Heart left ventricle (tissue), 16 donors: ENCODE results near the gene MYOD1. TPM values are rescaled to one million over a fixed set of nuclear protein-coding genes. Genes with fewer than 3 reads are reported as not detected.

Experiments
- ATAC-seq, 4 donors: fragments of 200-7000 bp; cut with Tn5 transposase; one replicate each; pipeline ENCODE4 v1.9.1; 2020 to 2022; ENCODE audit warnings: moderate library complexity in 4 of 4, mild to moderate bottlenecking in 3 of 4, moderate number of reproducible peaks in 1 of 4
- DNase-seq, 5 donors: peaks; one replicate each; pipeline ENCODE4 v3.0.0-alpha.2; 2020
- H3K27ac ChIP-seq, 12 donors: fragments of 200-600 bp; sonication (generic) in 4 of 12; one replicate each; pipeline versions ENCODE4 v1.5.0 to v1.8.0; 2016 to 2022; ENCODE audit warnings: mild to moderate bottlenecking in 2 of 12
- H3K27me3 ChIP-seq, 9 donors: fragments of 200-600 bp; sonication (generic) in 2 of 9; one replicate each; pipeline versions ENCODE4 v1.5.1 to v1.8.0; 2016 to 2022; ENCODE audit warnings: mild to moderate bottlenecking in 3 of 9
- H3K36me3 ChIP-seq, 9 donors: fragments of 200-600 bp; sonication (generic) in 2 of 9; one replicate each; pipeline versions ENCODE4 v1.5.0 to v1.8.0; 2018 to 2022; ENCODE audit warnings: mild to moderate bottlenecking in 2 of 9
- H3K4me1 ChIP-seq, 12 donors: fragments of 200-600 bp; sonication (generic) in 4 of 12; one replicate each; pipeline versions ENCODE4 v1.5.0 to v1.8.0; 2016 to 2022; ENCODE audit warnings: mild to moderate bottlenecking in 3 of 12
- H3K4me3 ChIP-seq, 12 donors: fragments of 200-600 bp; sonication (generic) in 4 of 12; one replicate each; pipeline versions ENCODE4 v1.5.0 to v1.8.0; 2017 to 2022; ENCODE audit warnings: mild to moderate bottlenecking in 9 of 12, moderate library complexity in 4 of 12
- H3K9me3 ChIP-seq, 12 donors: fragments of 200-600 bp; sonication (generic) in 4 of 12; one replicate each; pipeline versions ENCODE4 v1.5.0 to v1.8.0; 2016 to 2022; ENCODE audit warnings: mild to moderate bottlenecking in 1 of 12
- POLR2A ChIP-seq, 2 donors: fragments of 450-650 bp; IDR thresholded peaks; one replicate each; pipeline ENCODE4 v1.6.1; 2017; ENCODE audit warnings: antibody characterized with exemption in 2 of 2, mild to moderate bottlenecking in 2 of 2, moderate library complexity in 2 of 2
- WGBS, 4 donors: extraction: QIAGEN DNeasy Blood & Tissue Kit in 2 of 4; methylation state at CpG; one replicate each; pipeline versions ENCODE4 v1.1.5 to v1.1.7; 2013 to 2018; 5-methylcytosine and 5-hydroxymethylcytosine counted together
- intact Hi-C, 10 donors: fragments of 100-400 bp; cut with DNase I; formaldehyde crosslinking; loops; one replicate each; pipeline versions ENCODE4 v1.11.1 to v1.14.2; 2022
- polyA plus RNA-seq, 2 donors: library from polyadenylated mRNA; stranded (reverse); fragments of 200-250 nt; gene quantifications; one replicate each; pipeline ENCODE4 v1.2.3, GENCODE V29; 2013
- total RNA-seq, 9 donors: library from RNA; depleted of rRNA in 2 of 9; stranded (reverse); fragments of >200 nt in 2 of 9; fragmentation: NEBNext Ultra II Directional in 3 of 9; extraction: Animal tissue kit (Norgen Biotek cat#: 25700) in 3 of 9; gene quantifications; one replicate each; pipeline versions ENCODE4 v1.1.0 to v1.2.4, GENCODE V29; 2016 to 2023
- TF ChIP-seq, protein P1 (sequence below), 12 donors: fragments of 200-600 bp; sonication (generic) in 4 of 12; IDR thresholded peaks; one replicate each; pipeline versions ENCODE4 v1.5.0 to v1.8.0; 2018 to 2022; ENCODE audit warnings: antibody characterized with exemption in 12 of 12, mild to moderate bottlenecking in 5 of 12
- donor health status: ischemic (EF 13 %, LVEDD 7.1; RV severe dilation, severe dysfunction).
- donor health status: healthy with polysubstance abuse.
- donor health status: DM: no; HTN: yes; CAD: no.
- donor health status: DM: no; HTN: no; CAD: no.
- donor health status: ischemic (EF 25% LVEDD 6.9; RV normal size, moderate dysfunction).
- donor health status: ischemic (EF 25% LVEDD 5.7; RV mildly dilated, moderate dysfunction).
- donor health status: healthy.
- donor health status: DM: yes; HTN: yes; CAD: no.
- donor health status: ischemic (EF 35%, LVEDD 5.7; RV mildly dilated, moderate dysfunction).
- donor health status: nonischemic (EF 11% LVEDD 7.7; RV severe dilation, severe dysfunction).
- donor health status: DM: yes; HTN: yes; CAD: no.
- donor health status: PGD.
- donor health status: ischemic (EF 29% LVEDD 5.4; RV normal size, mild dysfunction).
- donor health status: nonischemic (EF 23%, LVEDD 6.1; RV moderate dilation, normal function).

MYOD1 gene
- total and polyA plus RNA-seq, 11 donors = not detected

DNA sequence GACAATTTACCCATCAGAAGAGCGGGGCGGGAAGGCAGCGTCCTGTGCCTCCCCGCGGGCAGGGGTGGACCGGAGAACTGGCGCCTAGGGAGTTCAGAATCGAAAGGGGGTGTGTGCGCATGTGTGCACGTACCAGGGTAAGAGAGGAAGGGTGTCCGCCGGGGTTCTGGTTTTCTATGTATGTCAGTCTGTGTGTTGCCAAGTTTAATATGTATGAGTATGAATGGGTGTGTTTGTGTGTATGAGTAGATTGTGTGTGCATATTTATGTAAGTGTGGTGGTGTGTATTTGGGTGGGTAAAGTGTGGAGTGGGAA lies 17.2 kb downstream of the MYOD1 start:
- 21 to 31% (median 24%) methylated on average over 12 of the region's 12 CpGs for WGBS, 4 donors
- H3K27me3 ChIP-seq = peaks cover 29 to 76% (median 51%) of the 10 kb centered on the region in 9 donors
- no peaks in the 10 kb centered on the region for H3K9me3 ChIP-seq
- intact Hi-C loops = loop anchor here in 2 of 10 donors (10.0 kb wide), 1 partner anchor 108 kb away; no protein-coding TSS in a partner anchor
- DNase-seq (no peak), ATAC-seq (no peak)
- no peaks in the 10 kb centered on the region for H3K36me3 ChIP-seq
- H3K4me3 ChIP-seq = no peak overlapping the region
- TF ChIP-seq, protein P1, sequence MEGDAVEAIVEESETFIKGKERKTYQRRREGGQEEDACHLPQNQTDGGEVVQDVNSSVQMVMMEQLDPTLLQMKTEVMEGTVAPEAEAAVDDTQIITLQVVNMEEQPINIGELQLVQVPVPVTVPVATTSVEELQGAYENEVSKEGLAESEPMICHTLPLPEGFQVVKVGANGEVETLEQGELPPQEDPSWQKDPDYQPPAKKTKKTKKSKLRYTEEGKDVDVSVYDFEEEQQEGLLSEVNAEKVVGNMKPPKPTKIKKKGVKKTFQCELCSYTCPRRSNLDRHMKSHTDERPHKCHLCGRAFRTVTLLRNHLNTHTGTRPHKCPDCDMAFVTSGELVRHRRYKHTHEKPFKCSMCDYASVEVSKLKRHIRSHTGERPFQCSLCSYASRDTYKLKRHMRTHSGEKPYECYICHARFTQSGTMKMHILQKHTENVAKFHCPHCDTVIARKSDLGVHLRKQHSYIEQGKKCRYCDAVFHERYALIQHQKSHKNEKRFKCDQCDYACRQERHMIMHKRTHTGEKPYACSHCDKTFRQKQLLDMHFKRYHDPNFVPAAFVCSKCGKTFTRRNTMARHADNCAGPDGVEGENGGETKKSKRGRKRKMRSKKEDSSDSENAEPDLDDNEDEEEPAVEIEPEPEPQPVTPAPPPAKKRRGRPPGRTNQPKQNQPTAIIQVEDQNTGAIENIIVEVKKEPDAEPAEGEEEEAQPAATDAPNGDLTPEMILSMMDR (IDR thresholded peaks at IDR 0.05) = no peak
- TF ChIP-seq POLR2A (IDR thresholded peaks at IDR 0.05) = no peak
- H3K27ac ChIP-seq = no peak overlapping the region
- H3K4me1 ChIP-seq = peaks cover 2 to 22% (median 7%) of the 10 kb centered on the region in 12 donors

DNA sequence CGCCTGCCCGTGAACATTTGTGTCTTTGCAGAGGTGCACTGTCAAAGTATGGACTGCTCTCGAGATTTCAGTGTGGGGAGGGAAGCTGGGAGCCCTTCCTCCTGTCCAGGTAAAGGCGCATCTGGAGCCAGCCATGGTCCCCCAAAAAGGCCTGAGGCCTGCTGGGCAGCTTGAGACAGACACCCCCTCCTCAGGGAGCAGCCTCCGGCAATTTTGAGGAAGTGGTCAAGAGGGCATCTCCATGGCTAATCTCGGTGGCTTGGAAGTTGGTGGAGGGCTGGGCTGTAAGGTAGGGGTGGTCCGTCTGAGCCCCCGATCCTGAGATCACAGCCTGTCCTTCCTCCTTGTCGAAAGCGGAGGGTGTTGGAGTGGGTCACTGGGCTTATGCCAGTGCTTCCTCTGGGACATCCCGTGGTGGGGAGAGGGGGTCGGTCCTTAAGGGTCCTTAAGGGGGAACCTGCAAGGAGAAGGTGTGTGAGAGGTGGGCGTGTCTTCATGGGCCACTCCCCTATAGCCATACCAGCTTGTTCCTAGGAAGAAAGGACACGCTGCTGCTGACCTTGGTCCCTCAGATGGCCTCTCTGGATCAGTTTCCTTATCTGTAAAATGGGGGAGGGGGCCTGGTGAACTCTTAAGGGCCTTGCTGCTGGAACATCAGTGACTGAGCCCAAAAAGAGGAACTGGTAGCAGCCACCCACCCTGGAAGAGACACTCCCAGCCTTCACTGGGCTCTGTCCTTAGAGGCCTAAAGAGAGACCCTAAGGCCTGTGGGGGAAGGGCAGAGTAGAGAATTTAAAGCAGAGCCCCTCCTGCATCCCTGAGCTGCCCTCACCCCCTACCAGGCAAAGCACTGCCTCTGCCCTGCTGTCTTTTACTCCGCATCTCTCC lies 17.8 kb downstream of the MYOD1 start:
- H3K4me1 ChIP-seq = peaks cover 2 to 22% (median 7%) of the 10 kb centered on the region in 12 donors
- H3K36me3 ChIP-seq = no peaks in the 10 kb centered on the region
- H3K9me3 ChIP-seq = no peaks in the 10 kb centered on the region
- WGBS, 4 donors = 46 to 62% (median 57%) methylated on average over 13 to 15 of the region's 15 CpGs
- no peak overlapping the region for H3K27ac ChIP-seq
- H3K4me3 ChIP-seq = no peak overlapping the region
- ATAC-seq (no peak), DNase-seq (peak in 1 of 5 donors; percentile 11)
- H3K27me3 ChIP-seq = peaks cover 29 to 70% (median 51%) of the 10 kb centered on the region in 9 donors
- intact Hi-C loops = loop anchor here in 2 of 10 donors (10.0 kb wide), 1 partner anchor 108 kb away; no protein-coding TSS in a partner anchor
- TF ChIP-seq, protein P1 (IDR thresholded peaks at IDR 0.05) = no peak
- no peak for TF ChIP-seq POLR2A (IDR thresholded peaks at IDR 0.05)

DNA sequence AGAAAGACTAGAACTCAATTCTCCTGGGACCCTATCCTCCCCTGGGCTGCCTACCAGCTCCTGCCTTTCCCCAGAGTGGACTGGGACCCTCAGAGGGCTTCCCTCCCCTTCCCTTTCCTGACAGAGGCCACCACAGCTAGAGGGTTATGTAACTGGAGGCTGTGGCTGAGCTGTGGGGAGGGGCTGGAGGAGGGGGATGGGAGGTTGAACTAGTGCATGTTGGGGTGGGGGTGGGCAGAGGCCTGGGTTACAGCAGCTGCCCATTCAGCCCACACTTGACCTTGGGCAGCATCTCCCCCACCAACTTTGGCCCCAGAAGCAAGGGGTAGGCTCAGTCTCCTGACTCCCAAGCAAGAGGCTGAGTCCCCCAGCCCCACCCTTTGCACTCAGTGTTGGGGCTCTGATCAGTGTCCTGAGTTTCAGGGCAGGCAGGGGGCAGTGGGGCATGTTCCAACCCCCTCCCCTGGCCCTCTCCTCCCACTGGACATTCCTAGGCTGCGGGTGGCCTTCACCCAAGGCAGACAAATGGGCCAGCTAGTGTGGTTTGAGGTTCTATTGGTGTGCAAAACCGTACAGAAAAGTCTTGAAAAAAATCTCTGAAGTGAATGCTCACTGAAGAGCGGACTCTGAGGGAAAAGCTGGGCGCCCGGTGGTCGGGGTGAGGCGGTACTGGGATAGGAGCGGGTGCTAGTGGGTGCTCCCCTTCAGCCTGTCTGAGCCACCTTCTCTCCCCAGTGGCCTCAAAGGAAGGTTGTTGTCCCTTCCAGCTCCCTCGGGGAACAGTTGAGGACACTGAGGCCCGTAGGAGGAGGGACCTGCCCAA lies 19.0 kb downstream of the MYOD1 start:
- H3K27me3 ChIP-seq = peaks cover 29 to 62% (median 50%) of the 10 kb centered on the region in 9 donors
- H3K9me3 ChIP-seq = no peaks in the 10 kb centered on the region
- ATAC-seq = no peak
- no peak overlapping the region for H3K27ac ChIP-seq
- TF ChIP-seq, protein P1 (IDR thresholded peaks at IDR 0.05) = no peak
- no peak for TF ChIP-seq POLR2A (IDR thresholded peaks at IDR 0.05)
- intact Hi-C loops = loop anchor here in 2 of 10 donors (10.0 kb wide), 1 partner anchor 106 kb away; no protein-coding TSS in a partner anchor
- H3K36me3 ChIP-seq = no peaks in the 10 kb centered on the region
- 40 to 47% (median 44%) methylated on average over 10 of the region's 10 CpGs for WGBS, 4 donors
- peaks cover 2 to 22% (median 7%) of the 10 kb centered on the region in 12 donors for H3K4me1 ChIP-seq
- H3K4me3 ChIP-seq = no peak overlapping the region
- peak in 1 of 5 donors; percentile 13 for DNase-seq
